ENCODE data around the gene BICDL2. TPM values are rescaled to one million over a fixed set of nuclear protein-coding genes. Genes with fewer than 3 reads are reported as not detected.
A peak's percentile ranks its signal among the peaks of the same experiment; 100 is the strongest.

BICDL2 gene
- total and polyA plus RNA-seq, 2 of the 8 experiments (the other 6 are each of a cell fraction or from before 2014, with no cell fraction given), result 7.3 to 15.9 TPM

DNA sequence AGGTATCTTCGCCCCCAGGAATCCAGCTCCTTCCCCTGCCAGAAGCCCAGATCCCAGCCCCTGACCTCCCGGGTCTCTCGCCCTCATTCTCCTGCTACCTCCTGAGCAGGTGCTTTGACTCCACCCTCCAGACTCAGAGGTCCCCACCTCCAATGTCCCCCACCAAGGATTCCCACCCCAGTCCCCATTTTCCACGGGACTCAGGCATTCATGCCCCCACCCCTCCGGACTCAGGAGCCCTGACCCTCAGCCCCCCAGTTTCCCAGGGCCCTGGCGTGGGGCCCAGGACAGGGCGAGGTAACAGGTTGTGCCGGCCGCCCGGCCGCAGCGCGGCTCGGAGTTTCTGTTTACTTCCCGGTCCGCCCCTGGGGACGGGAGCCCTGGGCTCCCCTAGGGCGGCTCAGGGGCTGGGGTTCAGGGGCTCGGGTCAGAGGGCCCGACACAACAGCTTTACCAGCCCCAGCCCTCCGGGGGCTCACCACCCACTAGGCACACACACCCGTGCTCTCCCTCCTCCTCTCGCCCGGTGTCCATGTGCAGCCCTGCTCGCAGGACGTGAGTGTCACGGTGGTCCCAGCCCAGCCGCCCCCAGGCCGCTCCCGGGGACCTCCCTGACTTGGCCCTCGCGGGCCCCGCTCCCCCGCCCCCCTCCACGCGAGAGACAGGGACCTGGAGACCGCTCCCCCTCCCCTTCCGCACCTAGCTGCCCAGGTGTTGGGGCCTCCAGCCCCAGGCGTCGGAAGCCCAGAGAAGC, 595 bp downstream of the BICDL2 start:
- no peak overlapping the region for H2BK120ac ChIP-seq (replicated peaks; ENCODE audit: low read depth, low read length)
- peaks cover 3 to 24% (median 15%) of the 10 kb centered on the region in 4 experiments for H3K4me1 ChIP-seq (replicated peaks in 1 of 4; ENCODE audit: control insufficient read depth in 3 of 4, insufficient read depth in 4 of 4, low read length in 3 of 4)
- H3K18ac ChIP-seq (ENCODE audit: extremely low read depth, low read length), result no peak overlapping the region; the same call in 1 of the 2 replicates
- H3K4me2 ChIP-seq (ENCODE audit: insufficient read depth in 1 of 2, low read depth in 2 of 2, low read length in 2 of 2), result peak overlapping the region; percentile 78 to 85
- no peak for DNase-seq (ENCODE audit: low read depth in 1 of 2, low spot score in 2 of 2)
- no peaks in the 10 kb centered on the region for H3K79me2 ChIP-seq (ENCODE audit: control insufficient read depth in 1 of 2, insufficient read depth in 2 of 2, low read length in 2 of 2)
- peaks cover 3% of the 10 kb centered on the region; the same call in 1 of the 2 replicates for H3K23me2 ChIP-seq (ENCODE audit: low read depth, low read length)
- ChIA-PET CTCF (ENCODE audit: partially characterized antibody) (interaction anchor here (1.4 to 23.8 kb wide), 8 partner anchors 6 to 96 kb away, joined by 4 to 639 read pairs (median 93); partner anchors contain the start of genes CLDN6, CLDN9, HCFC1R1 and THOC6), POLR2A (ENCODE audit: partially characterized antibody) (interaction anchor here (0.6 to 34.8 kb wide), 10 partner anchors 10 to 520 kb away, joined by 3 to 1808 read pairs (median 5); partner anchors contain the start of genes CLDN6, CLDN9, HCFC1R1 and KREMEN2)
- H3K4me3 ChIP-seq (ENCODE audit: extremely low read depth in 1 of 4, insufficient read depth in 2 of 4, low read depth in 3 of 4, low read length in 4 of 4), result peak overlapping the region; percentile 48 to 80 (median 62)
- H2BK20ac ChIP-seq (ENCODE audit: low read length), result no peak overlapping the region
- WGBS, 2 experiments (ENCODE audit: extremely low coverage in 1 of 2, insufficient coverage in 1 of 2, insufficient read length in 1 of 2, insufficient replicate concordance in 2 of 2, low coverage in 1 of 2, low lambda C conversion rate in 2 of 2, missing lambda C conversion rate in 1 of 2), result 4% methylated on average over 16 of the region's 40 CpGs; no CpG with 5 or more reads in 1 of the 2 experiments
- H2BK15ac ChIP-seq (ENCODE audit: low read length), result no peak overlapping the region
- no peaks in the 10 kb centered on the region for H3K9me3 ChIP-seq (ENCODE audit: insufficient read depth in 2 of 2, low read depth in 1 of 2, low read length in 1 of 2)
- H4K5ac ChIP-seq (ENCODE audit: insufficient read length, low read depth, low read length), result no peak overlapping the region
- peaks cover 0 to 11% (median 3%) of the 10 kb centered on the region in 4 experiments; a peak in 1 of 7 replicates for H3K27me3 ChIP-seq (replicated peaks in 1 of 4; ENCODE audit: control insufficient read depth in 3 of 4, extremely low read depth in 1 of 4, insufficient read depth in 3 of 4, low read length in 3 of 4)
- H4K20me1 ChIP-seq (replicated peaks in 1 of 2; ENCODE audit: control insufficient read depth in 1 of 2, insufficient read depth in 2 of 2, low read length in 2 of 2), result peaks cover 5 to 16% of the 10 kb centered on the region in 2 experiments
- H3K23ac ChIP-seq (ENCODE audit: insufficient read length), result no peak overlapping the region
- no peaks in the 10 kb centered on the region for H3K36me3 ChIP-seq (ENCODE audit: control insufficient read depth in 2 of 4, insufficient read depth in 4 of 4, low read length in 3 of 4)
- H4K91ac ChIP-seq (replicated peaks; ENCODE audit: insufficient read length, low read length), result no peak overlapping the region
- no peak overlapping the region for H3K14ac ChIP-seq (ENCODE audit: insufficient read length)
- no peak overlapping the region; the same call in 1 of the 2 replicates for H4K8ac ChIP-seq (ENCODE audit: extremely low read depth, insufficient read depth, low read length)
- H2BK5ac ChIP-seq (ENCODE audit: low read depth, low read length), result no peak overlapping the region
- no peak overlapping the region for H3K4ac ChIP-seq (replicated peaks; ENCODE audit: insufficient read length, low read depth, low read length)
- H3K27ac ChIP-seq (ENCODE audit: low read depth, low read length), result no peak overlapping the region
- peak overlapping the region in 1 of 4 experiments; percentile 3; a peak in 2 of 7 replicates for H3K9ac ChIP-seq (replicated peaks in 1 of 4; ENCODE audit: extremely low read depth in 1 of 4, low read depth in 3 of 4, low read length in 3 of 4)
- no peak overlapping the region for H3K56ac ChIP-seq (replicated peaks; ENCODE audit: insufficient read length, low read depth, low read length)
- 0 out of 2 replicates have a peak, but pooled peaks cover 2% of the 10 kb centered on the region for H3K79me1 ChIP-seq (ENCODE audit: low read depth, low read length)
- no peak for FAIRE-seq
- H2AK5ac ChIP-seq (ENCODE audit: low read depth, low read length), result no peak overlapping the region
- H2BK12ac ChIP-seq (ENCODE audit: low read depth, low read length), result no peak overlapping the region
- no peak overlapping the region for H2AFZ ChIP-seq (ENCODE audit: low read length)
- TF ChIP-seq YY1 (IDR thresholded peaks at IDR 0.05; ENCODE audit: low read depth, low read length), result no peak
- no peak for TF ChIP-seq EP300 (IDR thresholded peaks at IDR 0.05; ENCODE audit: borderline replicate concordance in 1 of 2, low read depth in 2 of 2, low read length in 2 of 2)
- peak; percentile 19 for TF ChIP-seq KDM4A (IDR thresholded peaks at IDR 0.05; ENCODE audit: low read depth, low read length, severe bottlenecking)
- no peak for TF ChIP-seq TCF12 (IDR thresholded peaks at IDR 0.05; ENCODE audit: low read depth, low read length)
- no peak for TF ChIP-seq SP2 (IDR thresholded peaks at IDR 0.05; ENCODE audit: low read length)
- TF ChIP-seq, protein P1, sequence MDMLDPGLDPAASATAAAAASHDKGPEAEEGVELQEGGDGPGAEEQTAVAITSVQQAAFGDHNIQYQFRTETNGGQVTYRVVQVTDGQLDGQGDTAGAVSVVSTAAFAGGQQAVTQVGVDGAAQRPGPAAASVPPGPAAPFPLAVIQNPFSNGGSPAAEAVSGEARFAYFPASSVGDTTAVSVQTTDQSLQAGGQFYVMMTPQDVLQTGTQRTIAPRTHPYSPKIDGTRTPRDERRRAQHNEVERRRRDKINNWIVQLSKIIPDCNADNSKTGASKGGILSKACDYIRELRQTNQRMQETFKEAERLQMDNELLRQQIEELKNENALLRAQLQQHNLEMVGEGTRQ (IDR thresholded peaks at IDR 0.05; ENCODE audit: low read length), result no peak
- no peak for TF ChIP-seq HDAC2 (IDR thresholded peaks at IDR 0.05; ENCODE audit: borderline replicate concordance in 1 of 2, low read depth in 2 of 2, low read length in 2 of 2)
- no peak for TF ChIP-seq SRF (IDR thresholded peaks at IDR 0.05; ENCODE audit: low read depth, low read length)
- no peak for TF ChIP-seq SIN3A (conservative IDR thresholded peaks at IDR 0.05 in 1 of 2, IDR thresholded peaks at IDR 0.05 in 1 of 2; ENCODE audit: low read depth in 1 of 2, low read length in 2 of 2)
- TF ChIP-seq KDM5A (IDR thresholded peaks at IDR 0.05; ENCODE audit: low read length), result no peak

All from H1 (cell line).